ENCODE measurements around the gene BRD9.
"Not testable (repeated sequence)": the region's sequence is repeated elsewhere in the genome, so short reads cannot be mapped to it uniquely, and the experiment has no call there.

Gene BRD9

DNA sequence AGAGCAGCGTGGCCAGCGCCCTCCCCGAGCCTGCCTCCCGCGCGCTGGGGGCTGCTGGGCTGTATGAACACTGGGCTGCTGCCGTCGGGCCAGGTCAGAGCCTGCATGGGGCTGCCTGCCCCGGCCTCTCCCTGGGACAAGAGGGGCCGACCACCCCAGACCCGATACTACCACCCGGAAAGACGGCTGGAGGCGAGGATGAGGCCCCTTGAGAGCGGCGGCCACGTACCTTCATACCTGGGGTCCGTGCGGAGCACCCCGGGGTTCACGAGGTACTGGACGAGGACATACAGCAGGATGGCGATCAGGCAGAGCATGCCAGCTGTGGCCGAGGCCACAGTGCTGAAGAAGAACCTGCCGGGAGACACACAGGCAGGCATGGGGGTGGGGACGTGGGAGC, 49.2 kb downstream of the BRD9 start:
- DNase-seq = not testable (repeated sequence)

DNA sequence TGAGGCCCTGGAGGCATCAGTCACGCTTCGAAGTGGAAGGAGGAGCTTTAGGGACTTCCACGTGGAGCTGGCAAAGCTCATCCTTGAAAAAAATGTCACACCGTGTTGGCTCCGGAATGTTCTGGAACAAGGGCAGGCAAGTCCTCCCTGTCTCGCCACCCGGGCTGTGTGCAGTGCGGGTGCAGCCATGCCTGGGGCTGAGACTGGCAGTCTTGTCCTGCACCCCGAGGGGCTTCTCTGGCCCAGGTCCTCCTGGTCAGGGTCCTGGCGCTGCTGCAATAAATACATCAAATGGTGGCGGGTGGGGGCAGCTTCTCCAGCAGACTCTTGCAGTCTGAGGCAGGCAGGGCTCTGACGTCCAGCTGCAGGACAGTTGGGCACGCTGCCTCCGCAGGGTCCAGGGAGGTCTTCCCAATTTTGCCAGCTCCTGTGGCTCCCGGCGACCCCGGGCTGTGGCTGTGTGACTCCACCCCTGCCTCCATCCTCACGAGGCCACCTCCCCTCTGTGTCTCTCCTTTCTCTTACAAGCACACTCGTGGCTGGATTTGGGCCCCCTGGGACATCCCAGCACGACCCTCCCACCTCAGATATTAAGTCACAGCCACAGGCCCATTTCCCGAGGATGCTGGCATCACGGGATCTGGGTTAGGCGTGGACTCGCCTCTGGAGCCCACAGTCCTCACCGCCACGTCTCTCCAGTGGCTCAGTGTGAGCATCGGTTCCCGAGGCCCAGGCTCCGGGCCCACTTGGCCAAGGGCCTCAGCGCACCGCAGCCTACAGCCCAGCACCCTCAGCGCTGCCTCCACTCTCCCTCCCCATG, 50.0 kb downstream of the BRD9 start:
- not testable (repeated sequence) for DNase-seq

DNA sequence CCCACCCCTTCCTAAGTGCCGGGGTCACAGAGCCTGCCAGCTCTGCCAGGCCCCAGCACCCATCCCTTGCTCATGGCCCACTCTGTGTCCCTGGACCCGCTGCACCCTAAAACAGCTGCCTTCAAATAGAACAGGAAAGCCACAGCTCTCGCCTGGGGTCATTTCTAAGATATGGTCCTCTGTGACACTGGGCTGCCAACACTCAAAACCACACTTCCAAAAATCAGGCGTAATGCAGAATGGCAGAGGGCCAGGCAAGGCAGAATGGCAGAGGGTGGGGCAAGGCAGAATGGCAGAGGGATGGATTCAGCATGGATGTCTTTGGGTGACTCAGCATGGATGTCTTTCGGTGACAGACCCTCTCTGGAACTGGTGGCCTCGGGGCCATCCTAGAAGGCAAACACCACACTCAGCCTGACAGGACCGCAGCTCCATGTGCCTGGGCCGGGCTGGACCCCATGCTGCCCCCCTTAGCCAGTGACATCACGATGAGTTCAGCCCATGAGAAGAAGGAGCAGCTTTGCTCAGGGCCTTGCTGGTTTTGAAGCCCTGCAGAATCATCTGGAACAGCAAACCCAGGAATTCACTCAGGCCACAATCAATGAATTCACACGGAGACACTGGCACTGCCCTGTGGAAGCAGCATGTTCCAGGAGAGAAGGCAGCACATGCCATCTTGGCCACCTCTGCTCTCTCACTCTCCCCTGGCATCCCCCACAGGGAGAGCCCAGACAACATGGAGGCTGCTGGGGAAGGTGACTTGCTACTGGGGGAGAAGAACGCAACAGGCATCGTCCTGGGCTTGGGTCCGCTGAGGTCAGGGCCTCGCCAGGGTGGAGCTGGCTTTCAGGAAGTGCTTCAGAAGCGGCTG, 50.8 kb downstream of the BRD9 start:
- DNase-seq = not testable (repeated sequence)

DNA sequence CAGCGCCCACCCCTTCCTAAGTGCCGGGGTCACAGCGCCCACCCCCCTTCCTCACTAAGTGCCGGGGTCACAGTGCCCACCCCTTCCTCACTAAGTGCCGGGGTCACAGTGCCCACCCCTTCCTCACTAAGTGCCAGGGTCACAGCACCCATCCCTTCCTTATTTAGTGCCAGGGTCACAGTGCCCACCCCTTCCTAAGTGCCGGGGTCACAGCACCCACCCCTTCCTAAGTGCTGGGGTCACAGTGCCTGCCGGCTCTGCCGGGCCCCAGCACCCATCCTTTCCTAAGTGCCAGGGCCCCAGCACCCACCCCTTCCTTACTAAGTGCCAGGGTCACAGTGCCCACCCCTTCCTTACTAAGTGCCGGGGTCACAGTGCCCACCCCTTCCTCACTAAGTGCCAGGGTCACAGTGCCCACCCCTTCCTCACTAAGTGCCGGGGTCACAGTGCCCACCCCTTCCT, 51.6 kb downstream of the BRD9 start:
- DNase-seq = not testable (repeated sequence)

DNA sequence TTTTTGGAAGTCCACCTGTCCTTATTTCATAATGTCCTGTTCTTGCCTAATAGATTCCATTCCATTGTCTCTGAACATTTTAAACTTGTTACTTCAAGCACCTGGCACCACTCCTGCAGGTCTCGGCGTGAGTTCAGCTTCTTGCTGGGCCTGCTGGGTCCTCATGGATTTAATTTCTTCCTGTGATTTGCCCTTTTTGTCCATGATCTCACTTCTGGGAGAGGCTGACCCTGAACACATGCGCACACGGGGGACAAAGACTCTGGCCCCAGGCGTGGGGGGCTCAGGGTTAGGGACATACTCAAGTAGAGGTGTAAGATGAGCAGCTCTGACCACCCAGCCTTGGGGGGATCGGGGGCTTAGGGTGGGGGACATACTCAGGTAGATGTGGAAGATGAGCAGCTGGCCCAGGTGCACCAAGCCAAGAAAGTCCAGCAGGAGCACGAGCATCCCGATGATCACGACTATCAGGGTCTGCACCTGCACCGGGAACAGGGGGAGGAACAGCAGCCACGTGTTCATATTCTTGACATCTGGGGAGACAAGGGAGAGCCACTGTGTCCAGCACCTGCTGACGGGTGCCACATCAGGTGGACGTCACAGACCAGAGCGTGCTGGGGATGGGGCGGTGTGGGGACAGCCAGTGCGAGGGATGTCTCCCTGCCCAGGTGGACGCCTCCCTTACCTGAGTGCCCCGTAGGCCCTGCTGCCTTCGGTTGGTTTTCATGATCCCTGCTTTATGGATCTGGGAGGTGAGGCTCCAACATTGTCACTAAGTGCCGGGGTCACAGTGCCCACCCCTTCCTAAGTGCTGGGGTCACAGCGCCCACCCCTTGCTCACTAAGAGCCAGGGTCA, 52.3 kb downstream of the BRD9 start:
- not testable (repeated sequence) for DNase-seq

DNA sequence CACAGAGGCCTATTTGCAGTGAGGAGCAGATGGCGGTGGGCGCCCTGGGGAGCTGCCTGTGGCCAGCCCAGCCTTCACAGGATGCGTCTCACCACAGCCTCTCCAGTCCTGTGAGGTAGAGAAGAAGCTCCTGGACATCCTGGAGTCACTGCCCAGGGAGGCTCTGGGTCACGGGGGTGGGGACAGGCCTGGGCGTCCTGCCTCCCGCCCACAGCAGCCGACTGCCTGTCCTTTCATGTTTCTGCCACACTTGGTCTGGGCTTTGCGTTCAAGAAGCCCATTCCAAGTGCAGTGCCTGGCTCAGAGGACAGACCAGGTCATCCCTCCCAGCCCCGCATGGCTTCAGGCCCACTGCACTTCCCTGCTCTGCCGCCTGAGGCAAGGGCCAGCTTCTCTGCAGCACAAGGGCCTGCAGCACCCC, 54.2 kb downstream of the BRD9 start:
- DNase-seq = not testable (repeated sequence)

DNA sequence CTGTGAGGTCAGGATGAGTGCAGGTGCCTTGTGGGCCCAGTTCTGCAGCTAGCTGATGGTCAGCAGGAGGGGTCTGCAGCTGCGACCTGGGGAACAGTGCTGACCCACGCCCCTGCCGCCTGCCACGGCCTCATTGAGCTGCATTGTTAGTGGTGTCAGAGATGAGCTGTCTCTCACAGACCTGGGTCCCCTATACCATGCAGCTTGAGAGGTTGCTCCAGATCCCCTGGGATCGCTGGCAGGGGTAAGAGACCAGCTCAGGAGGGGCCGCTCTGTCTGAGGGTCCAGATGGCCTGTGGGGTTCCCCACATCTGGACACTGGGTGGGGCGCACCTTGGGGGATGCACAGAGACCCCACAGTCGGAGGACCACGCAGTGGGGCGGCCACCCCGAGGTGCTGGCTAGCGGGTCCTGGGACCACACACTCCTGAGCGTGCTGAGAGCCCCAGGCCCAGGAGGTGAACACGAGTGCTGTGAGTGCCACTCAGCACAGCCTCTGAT, 54.9 kb downstream of the BRD9 start:
- not testable (repeated sequence) for DNase-seq

DNA sequence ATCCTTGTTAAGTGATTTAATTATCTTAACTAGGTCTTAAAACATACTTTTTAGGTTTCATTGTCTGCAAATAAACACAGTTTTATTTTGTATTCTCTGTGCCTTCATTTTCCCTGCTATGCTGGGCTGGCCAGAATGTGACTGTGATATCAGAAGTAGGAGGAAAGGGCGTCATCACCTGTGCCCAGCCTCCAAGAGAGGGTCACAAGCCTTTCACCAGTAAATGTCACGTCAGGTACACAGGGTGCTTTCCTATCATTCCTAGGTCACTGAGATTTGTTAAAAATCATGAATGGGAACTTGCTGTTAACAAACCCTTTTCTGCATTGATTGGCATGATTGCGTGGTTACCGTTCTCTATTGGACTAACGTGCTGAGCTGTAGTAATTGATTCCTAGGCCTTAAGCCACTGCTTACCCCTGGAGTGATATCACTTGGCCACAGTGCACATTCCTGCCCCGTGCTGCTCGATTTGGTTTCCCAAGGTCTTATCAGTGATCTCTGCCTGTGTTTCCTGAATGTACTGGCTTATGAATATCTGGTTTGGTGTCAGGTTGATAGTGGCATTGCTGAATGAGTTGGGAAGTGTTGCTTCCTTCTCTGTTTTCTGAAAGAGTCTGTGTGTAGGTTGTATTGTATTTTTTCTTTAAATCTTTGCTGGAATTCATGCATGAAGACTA, 56.5 kb downstream of the BRD9 start:
- DNase-seq = not testable (repeated sequence)

DNA sequence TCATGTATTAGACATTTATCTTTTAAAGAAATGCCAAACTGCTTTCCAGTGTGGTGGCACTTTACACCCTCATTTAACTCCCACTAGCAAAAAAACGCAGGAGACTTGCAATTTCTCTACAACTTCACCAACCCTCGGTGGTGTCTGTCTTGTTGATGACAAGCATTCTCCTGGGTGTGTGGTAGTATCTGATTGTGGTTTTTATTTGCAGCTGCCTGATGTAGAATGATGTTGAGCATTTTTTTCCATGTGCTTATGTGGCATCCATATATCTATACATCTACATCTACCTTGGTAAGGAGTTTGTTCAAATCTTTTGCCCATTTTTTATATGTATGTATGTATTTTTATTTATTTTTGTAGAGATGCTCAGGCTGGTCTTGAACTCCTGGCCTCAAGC, 58.6 kb downstream of the BRD9 start:
- not testable (repeated sequence) for DNase-seq

DNA sequence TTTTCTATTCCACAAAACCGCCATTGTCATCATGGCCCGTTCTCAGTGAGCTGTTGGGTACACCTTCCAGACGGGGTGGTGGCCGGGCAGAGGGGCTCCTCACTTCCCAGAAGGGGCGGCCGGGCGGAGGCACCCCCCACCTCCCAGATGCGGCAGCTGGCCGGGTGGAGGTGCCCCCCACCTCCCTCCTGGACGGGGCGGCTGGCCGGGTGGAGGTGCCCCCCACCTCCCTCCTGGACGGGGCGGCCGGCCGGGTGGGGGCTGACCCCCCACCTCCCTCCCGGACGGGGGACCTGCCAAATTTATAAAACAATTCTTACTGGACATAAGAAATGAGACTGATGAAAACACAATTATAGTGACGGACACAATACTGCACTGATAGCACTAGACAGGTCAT, 64.4 kb downstream of the BRD9 start:
- DNase-seq = not testable (repeated sequence)

DNA sequence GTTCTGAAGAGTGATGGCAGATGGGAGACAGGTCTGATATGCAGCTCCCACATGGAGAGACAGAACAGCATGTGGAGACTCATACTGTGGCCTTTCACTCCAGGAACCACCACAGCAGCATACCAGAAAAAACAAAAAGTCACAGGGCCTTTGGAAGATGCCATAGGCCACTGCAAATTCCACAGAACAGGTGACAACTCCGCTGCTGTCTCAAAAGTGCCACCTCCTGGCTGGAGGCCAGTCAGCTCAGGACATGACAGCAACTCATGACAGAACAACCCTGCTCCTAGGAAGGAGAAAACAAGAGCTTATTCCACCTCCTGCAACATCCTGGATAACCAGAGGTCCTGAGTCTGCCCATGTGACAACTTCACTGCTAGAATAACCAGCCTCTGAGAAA, 67.1 kb downstream of the BRD9 start:
- DNase-seq = not testable (repeated sequence)

DNA sequence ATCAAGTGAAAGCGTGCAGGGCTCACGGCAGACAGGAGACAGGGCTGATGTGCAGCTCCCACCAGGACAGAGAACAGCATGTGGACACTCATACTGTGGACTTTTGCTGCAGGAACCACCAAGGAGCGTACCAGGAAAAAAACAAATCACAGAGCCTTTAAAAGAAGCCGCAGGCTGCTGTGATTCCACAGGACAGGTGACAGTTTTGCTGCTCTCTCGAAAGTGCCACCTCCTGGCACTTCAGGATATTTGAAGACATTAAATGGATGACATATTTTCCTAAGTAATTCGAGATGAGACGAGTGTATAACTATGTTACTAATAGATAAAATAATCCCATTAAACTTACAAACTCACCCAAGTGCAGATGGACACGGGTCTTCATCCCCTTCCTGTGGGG, 71.1 kb downstream of the BRD9 start:
- peak; percentile 24 for DNase-seq

DNA sequence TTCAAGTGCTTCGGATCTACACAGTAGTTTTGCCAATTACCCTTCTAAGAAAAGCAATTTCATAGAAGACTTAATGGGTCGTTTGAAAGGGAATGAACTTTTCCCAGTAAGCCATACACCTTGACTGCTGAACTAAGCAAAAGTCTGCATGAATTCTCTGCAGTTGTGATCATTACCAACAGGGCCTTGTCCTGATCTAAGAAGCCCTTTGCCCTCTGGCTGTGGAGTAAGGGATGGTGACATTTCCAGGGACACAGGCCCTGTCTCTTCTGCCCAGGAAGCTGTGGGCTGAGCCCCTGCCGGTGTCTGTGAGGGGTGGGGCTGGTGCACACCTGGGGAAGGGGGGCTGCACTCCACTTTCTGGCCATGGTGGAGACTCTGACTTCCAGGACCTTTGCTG, 72.4 kb downstream of the BRD9 start:
- no peak for DNase-seq

DNA sequence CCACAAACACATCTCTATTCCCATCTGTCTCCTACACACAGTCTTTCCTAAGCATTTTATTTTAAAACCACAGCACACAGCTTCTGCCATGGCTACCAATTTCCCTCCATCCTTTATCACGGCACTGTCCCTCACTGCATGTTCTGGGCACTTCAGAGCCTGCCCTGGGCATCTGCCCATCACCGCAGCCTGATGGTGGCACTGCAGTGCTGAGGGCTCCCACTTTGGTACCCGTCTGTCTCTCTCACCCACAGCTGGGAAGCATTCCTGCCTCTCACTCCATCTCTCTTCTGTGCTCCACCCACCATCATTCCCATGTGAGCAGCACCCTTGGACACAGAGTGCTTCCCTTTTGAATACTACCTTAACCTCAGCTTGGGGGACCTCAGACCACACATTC, 73.5 kb downstream of the BRD9 start:
- no peak for DNase-seq

DNA sequence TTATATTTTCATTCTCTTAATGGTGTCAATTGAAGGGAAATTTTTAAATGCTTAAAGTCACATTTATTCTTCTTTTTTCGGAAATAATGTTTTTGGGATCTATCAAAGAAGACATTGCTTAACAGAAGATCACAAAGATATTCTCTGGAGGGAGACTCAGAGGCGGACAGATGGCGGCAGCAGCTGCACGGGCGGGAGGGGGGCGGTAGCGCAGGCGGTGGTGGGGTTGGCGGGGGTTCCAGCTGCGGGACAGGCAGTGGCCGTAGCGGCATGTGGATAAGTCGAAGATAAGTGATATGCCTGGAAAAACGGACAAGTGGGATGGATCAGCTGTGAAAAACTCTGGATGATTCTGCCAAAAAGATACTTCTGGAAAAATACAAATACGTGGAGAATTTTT, 76.4 kb downstream of the BRD9 start:
- DNase-seq = peak; percentile 52

DNA sequence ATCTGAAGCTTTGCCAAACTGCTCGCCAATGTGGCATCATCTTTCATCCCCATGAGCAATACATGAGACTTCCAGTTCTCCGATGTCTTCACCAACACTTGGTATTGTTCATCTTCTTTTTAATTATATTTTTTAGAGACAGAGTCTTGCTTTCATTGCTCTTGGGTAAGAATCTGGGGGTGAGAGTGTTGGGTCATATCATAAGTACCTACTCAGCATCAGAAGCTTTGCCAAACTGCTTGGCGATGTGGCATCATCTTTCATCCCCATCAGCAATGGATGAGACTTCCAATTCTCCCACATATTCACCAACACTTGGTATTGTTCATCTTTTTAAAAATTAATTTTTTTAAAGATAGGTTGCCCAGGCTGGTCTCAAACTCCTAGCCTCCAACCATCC, 77.2 kb downstream of the BRD9 start:
- DNase-seq = no peak

Data from NCI-H2171 treated with DMSO at 0.1 percent for 48 hours (cell line).